IPS-15b (cell line): ENCODE data around the gene RASGEF1C.

Source experiments
- H3K27me3 ChIP-seq: one replicate; pipeline ENCODE4 v1.6.1; 2013; ENCODE audit warnings: low read length; ENCODE audit not compliant: control insufficient read depth, insufficient read depth
- H3K36me3 ChIP-seq: one replicate; pipeline ENCODE4 v1.6.1; 2013; ENCODE audit warnings: low read length; ENCODE audit not compliant: control insufficient read depth, insufficient read depth
- H3K4me1 ChIP-seq: one replicate; pipeline ENCODE4 v1.6.1; 2013; ENCODE audit warnings: mild to moderate bottlenecking, low read length; ENCODE audit not compliant: control insufficient read depth, insufficient read depth
- H3K4me3 ChIP-seq: one replicate; pipeline ENCODE4 v1.5.1; 2013; ENCODE audit warnings: low read depth, low read length
- H3K9ac ChIP-seq: one replicate; pipeline ENCODE4 v1.6.1; 2013; ENCODE audit warnings: low read depth, mild to moderate bottlenecking, low read length
- H3K9me3 ChIP-seq: one replicate; pipeline ENCODE4 v1.6.1; 2013; ENCODE audit warnings: mild to moderate bottlenecking, low read length; ENCODE audit not compliant: control insufficient read depth, insufficient read depth

Gene RASGEF1C

DNA sequence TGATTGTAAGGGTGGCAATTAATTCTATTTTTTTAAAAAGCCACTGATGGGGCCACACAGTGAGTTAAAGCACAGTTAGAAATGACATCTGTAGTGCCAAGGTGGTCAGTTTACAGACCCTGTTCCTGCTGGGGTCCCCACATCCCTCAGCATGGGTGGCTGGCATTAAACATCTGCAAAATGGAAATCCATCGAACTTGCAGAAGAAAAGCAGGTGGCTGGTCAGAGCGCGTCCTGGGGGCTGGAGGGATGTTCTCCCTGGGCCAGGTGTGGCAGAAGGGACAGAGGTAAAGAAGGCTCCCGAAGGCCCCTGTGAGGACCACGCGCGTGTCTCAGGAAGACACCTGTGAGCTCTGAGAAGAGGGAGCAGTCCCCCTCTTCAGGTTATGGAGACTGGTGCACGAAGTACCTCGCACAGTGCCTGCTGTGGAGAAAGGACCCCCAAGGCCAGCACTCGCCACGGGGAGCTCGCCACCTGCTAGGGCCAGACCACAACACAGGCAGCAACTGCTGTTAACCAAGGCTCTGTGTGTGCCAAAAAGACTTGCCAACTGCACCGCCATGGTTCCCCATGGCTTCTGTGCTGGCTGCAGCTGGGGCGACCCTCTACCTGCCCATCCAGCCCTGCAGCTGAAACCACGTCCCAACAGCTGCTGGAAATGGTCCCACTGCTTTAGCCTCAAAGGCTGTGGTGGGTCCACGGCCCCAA, 65.2 kb downstream of the RASGEF1C start:
- no peaks in the 10 kb centered on the region for H3K4me1 ChIP-seq
- no peak overlapping the region for H3K4me3 ChIP-seq
- no peak overlapping the region for H3K9ac ChIP-seq
- H3K27me3 ChIP-seq: no peaks in the 10 kb centered on the region
- H3K9me3 ChIP-seq: no peaks in the 10 kb centered on the region
- H3K36me3 ChIP-seq: no peaks in the 10 kb centered on the region

DNA sequence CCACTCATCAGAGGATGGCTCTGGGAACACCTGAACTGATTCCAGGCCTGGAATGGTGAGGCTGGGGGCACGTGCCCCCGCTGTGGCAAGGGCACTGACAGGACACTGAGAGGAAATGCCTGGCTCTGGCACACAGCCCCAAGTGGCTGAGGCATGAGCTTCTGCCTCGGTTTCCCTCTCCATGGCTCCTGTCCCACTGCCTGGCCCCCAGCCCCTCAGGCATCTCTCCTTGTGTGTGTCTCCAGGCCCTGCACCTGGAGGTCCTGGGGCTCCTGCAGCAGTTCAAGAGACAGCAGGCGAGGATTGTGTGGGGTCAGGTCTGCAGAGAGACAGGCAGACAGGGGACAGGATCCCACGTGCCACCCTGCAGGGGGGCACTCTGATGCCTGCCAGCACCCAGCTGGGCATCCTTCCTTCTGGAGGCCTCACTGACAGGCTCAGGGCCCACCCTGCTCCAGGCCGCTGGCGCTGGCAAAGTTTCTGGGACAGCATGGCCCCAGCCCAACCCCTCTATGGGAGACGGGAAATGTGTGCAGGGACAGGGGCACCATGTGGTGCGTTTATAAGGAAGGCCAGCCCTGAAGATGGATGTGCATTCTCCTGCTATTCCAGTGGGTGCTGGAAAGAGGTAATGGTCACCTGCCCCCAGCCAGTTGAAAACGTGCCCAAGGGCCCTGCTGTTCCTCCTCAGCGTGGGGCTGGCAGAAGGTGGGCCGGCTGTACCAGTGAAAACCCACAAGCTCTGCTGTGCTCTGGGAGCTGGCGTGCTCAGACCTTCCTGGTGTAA, 66.0 kb downstream of the RASGEF1C start:
- Histone ChIP-seq H3K4me1 (no peaks in the 10 kb centered on the region), H3K9me3 (no peaks in the 10 kb centered on the region), H3K36me3 (no peaks in the 10 kb centered on the region), H3K4me3 (no peak overlapping the region), H3K27me3 (no peaks in the 10 kb centered on the region), H3K9ac (no peak overlapping the region)

DNA sequence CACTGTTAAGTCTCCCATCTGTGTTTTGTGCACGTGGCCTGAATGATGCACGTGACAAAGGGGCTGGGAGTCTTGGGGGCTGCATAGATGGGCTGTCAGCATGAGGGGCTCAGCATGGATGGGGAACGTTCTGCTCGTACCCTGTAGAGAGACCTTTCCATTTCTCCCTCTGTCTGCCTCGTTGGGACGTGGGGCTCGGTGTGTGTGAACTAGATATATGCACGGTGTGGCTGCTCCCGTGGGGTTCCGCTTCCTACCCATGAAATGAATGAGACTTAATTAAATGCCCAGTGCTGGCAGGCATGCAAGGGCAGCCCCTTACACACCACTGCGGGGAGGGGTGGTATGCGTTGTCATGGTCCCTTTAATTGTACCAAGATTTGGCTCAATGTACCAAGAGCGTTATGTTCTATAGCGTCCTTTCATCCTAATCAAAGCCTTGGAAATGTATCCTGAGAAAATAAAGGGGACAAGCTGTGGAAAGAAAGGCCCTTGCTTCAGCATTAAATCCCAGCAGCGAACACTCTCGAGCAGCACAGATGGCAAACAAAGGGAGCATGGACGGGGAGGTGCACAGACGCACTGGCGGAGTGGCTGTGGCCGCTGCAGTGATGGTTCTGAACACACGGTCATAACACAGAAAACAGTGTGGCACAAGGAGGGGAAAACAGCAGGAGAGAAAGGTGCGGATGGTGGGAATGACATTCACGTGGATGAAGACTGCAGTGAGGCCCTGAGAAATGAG, 66.8 kb downstream of the RASGEF1C start:
- Histone ChIP-seq H3K9me3 (no peaks in the 10 kb centered on the region), H3K9ac (no peak overlapping the region), H3K4me3 (no peak overlapping the region), H3K4me1 (no peaks in the 10 kb centered on the region), H3K27me3 (no peaks in the 10 kb centered on the region), H3K36me3 (no peaks in the 10 kb centered on the region)

DNA sequence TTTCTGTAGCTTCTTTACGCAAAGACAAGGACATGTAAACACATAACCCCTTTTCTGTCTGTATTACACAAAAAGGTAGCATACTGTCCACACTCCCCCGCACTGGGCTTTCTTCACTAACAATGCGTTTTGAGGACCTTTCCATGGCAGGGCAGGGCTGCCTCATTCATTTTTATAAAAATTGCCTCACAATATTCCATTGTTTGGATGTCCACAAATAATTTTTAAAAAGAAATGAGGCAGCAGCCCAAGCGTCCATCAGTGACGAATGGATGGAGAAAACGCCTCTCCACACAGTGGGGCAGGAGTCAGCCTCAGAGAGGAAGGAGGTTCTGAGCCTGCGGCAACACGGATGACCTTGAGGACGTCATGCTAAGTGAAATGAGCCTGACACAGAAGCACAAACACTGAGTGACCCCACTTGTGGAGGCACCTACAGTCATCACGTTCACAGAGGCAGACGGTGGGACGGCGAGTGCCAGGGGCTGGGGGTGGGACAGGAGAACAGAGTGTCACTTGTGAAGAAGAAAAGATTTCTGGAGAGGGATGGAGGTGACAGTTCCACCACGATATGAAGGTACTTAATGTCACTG, 67.8 kb downstream of the RASGEF1C start:
- H3K9me3 ChIP-seq: no peaks in the 10 kb centered on the region
- no peaks in the 10 kb centered on the region for H3K4me1 ChIP-seq
- no peak overlapping the region for H3K9ac ChIP-seq
- H3K36me3 ChIP-seq: no peaks in the 10 kb centered on the region
- no peaks in the 10 kb centered on the region for H3K27me3 ChIP-seq
- H3K4me3 ChIP-seq: no peak overlapping the region

DNA sequence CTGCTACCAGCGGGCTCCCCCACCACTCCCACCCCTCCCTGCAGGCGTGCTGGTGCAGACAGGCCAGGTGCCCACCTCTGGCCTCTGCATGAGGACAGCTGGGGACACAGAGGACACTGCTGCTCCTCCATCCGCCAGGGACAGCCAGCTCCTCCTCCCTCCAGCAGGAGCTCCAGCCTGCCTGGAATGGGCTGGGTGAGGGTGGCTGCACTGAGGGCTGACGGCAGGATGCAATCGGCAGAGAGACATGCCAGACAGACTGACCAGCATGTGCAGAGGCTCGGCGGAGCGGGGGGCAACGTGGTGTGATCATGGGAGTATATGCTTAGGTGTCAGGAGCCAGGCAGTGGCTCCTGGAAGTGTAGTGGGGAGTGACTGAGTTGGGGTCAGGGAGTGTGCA, 68.4 kb downstream of the RASGEF1C start:
- H3K4me1 ChIP-seq: no peaks in the 10 kb centered on the region
- H3K27me3 ChIP-seq: no peaks in the 10 kb centered on the region
- no peaks in the 10 kb centered on the region for H3K9me3 ChIP-seq
- H3K36me3 ChIP-seq: no peaks in the 10 kb centered on the region
- H3K4me3 ChIP-seq: no peak overlapping the region
- no peak overlapping the region for H3K9ac ChIP-seq

DNA sequence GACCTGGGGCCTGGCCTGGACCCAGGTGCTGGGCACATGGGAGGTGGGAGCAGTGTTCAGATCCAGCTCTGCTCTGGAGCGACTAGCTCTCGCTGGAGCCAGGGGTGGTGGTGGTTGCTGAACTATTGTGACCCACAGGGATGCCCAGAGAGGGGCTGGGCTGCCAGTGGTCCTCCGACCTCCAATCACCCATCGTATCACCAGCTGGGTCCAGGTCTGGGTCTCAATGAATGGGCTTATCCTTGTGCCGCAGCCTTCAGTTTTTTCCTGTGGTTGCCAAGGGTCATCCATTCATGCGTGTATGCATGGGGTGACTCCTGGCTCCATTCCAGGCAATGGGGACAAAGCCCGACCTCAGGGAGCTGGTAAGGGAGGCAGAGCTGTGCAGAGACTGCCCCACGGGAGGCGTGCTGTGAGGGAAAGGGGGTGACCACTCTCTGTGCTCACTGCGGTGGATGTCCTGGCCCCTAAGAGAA, 68.9 kb downstream of the RASGEF1C start:
- Histone ChIP-seq H3K4me1 (no peaks in the 10 kb centered on the region), H3K9ac (no peak overlapping the region), H3K4me3 (no peak overlapping the region), H3K36me3 (no peaks in the 10 kb centered on the region), H3K27me3 (no peaks in the 10 kb centered on the region), H3K9me3 (no peaks in the 10 kb centered on the region)

DNA sequence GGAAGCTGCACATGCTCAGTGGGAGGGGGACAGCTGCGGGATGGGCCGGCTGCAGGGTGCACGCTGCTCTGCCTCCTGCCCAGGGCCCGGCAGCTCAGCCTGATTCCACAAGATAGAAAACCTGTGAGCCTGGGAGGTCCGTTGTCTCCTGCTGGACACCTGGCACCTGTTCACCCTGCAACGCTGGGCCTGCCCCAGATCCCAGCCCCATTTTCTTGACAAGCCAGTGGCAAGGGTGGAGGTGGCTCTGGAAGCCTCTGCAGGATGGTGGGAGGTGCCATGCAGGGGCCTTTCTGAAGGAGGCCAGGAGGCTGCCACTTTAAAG, 69.3 kb downstream of the RASGEF1C start:
- no peaks in the 10 kb centered on the region for H3K27me3 ChIP-seq
- H3K4me1 ChIP-seq: no peaks in the 10 kb centered on the region
- H3K4me3 ChIP-seq: no peak overlapping the region
- H3K36me3 ChIP-seq: no peaks in the 10 kb centered on the region
- H3K9ac ChIP-seq: no peak overlapping the region
- H3K9me3 ChIP-seq: no peaks in the 10 kb centered on the region

DNA sequence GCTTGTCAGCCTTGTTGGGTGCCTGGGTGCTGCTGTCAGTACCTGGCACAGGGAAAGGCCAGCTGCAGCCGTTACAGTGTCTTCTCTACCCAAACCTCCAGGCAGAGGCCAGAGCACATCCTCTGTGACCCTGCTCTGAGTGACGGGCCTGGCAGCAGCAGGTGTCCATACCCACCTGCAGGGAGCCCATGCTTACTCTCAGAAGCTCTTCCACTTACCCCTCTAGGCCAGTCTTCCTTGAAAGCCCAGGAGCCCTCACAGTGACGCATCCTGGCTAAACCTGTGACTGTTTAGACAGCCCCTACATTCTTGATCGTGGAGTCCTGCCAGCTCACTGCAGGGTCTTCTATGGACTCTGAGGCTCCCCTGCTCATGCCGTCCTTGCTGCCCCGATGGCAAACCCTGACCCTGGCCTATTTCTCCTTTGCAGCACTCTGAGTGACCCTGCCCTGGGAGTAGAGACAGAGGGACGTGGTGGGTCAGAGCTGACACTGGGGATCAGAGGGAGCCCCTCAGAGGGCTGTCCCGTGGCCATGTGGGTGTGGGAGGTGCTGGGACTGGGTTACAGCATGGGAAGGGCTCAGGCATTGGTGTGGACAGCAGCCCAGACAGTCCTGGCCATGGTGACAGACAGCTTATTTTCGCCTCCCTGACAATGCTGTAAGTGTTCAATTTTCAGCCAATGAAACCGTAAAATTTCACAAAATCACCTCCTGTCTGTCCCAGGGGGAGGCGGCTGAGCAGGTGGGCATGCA, 69.9 kb downstream of the RASGEF1C start:
- Histone ChIP-seq H3K36me3 (no peaks in the 10 kb centered on the region), H3K9me3 (no peaks in the 10 kb centered on the region), H3K4me1 (no peaks in the 10 kb centered on the region), H3K27me3 (no peaks in the 10 kb centered on the region), H3K4me3 (no peak overlapping the region), H3K9ac (no peak overlapping the region)

DNA sequence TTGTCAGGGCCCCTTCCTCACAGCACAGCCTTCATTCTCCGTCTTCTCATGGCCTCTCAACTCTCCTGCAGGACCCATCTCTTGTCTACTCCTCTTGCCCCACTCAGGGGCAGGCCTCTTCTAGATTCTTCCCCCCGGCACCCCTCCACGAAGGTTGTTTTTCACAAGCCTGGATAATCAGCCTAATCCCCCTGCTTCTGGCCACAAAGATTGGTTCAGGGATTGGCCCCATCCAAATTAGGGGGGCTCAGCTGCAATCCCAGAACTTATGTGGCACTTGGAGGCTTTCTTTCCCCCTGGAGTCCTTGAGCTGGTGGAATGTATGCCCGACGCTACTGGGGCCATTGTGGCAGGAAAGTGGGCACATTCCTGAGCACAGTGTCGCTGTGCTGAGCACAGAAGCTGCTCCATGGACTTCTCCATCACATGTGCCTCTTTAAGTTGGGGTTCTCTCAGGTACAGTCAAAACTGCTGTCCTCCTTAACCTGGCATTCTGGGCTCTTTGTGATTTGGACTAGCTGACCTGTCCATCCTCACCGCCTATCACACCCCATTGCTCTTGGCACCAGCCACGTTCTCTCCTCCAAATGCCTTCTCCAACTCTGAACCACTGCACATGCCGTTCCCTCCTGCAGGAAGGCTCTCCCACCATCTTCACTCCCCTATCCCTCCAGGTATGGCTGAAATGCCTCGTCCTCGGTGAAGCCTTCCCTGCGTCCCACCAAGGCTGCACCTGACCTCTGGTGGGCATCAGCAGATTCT, 70.6 kb downstream of the RASGEF1C start:
- Histone ChIP-seq H3K4me1 (no peaks in the 10 kb centered on the region), H3K36me3 (no peaks in the 10 kb centered on the region), H3K27me3 (no peaks in the 10 kb centered on the region), H3K9me3 (no peaks in the 10 kb centered on the region), H3K4me3 (no peak overlapping the region), H3K9ac (no peak overlapping the region)

DNA sequence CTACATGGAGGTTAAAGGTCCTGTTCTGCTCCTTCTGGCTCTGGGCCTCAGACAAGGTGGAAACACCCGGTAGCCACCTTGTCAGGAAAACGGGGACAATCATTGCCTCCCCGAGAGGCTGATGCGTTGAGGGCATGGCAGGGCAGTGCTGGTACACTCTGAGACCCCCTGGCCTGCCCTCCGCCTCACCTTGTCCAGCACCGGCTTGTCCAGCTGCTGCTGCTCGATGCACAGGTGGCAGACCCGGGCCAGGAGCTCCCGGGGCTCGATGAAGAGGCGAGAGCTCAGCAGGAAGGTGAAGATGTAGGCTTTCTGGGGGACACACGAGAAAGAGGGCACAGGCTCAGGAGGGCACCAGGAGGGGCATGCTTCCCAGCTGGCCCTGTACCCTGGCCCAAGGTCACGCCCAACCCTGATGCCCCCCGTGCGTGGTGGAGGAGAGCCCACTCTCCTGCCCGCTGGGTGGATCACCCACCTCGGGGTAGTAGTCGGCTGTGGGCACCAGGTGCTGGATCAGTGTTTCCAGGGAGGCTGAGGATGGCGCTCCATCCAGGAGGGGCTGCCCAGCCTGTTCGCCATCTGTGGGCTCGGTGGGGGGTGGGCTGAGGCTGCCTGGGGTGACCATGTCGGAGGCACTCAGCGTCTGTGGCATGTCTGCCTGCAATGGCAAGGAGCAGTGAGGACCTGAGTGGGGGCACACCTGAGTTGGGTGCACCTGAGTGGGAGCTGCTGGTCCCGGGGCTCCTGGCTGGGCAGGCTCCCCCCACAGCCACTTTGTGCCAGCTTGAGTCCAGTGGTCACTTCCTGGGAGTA, 71.4 kb downstream of the RASGEF1C start:
- no peaks in the 10 kb centered on the region for H3K27me3 ChIP-seq
- no peaks in the 10 kb centered on the region for H3K9me3 ChIP-seq
- H3K4me1 ChIP-seq: no peaks in the 10 kb centered on the region
- no peaks in the 10 kb centered on the region for H3K36me3 ChIP-seq
- H3K4me3 ChIP-seq: no peak overlapping the region
- H3K9ac ChIP-seq: no peak overlapping the region
